HG03025 (cell line): ENCODE measurements around the gene GPR132.

Experiments used
- ATAC-seq: cut with Tn5 transposase; IDR thresholded peaks from one replicate; pipeline ENCODE4 v1.9.1; 2021; ENCODE audit warnings: mild to moderate bottlenecking, moderate library complexity; ENCODE audit not compliant: unreplicated experiment, low FRiP score

GPR132 gene

DNA sequence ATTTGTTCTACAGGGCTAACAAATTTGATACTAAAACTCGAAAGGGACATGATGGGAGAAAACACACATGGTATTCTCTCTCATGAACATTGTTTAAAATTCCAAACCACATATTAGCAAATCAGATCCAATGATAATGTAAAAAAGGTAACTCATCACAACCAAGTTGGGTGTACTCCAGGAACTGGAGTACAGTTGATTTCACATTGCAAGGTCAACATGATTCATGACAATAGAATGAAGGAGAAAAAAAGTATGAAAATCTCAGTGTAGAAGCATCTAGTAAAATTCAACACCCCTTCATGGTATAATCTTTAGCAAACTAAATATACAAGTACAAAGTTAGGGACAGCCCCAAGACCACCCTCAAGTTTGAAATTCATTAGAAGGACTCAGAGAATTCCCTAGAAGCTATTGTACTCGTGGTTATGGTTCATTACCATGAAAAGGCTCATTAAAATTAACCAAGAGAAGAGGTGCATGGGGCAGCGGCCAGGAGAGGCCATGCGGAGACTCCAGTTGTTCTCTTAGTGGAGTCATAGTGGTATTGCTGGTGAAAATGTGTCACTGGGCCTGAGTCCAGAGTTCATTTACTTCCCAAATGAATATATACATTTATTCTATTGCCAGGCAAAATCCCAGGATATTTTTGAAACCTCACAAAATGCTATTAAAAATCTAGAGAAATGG, 41.3 kb downstream of the GPR132 start:
- no peak for ATAC-seq

DNA sequence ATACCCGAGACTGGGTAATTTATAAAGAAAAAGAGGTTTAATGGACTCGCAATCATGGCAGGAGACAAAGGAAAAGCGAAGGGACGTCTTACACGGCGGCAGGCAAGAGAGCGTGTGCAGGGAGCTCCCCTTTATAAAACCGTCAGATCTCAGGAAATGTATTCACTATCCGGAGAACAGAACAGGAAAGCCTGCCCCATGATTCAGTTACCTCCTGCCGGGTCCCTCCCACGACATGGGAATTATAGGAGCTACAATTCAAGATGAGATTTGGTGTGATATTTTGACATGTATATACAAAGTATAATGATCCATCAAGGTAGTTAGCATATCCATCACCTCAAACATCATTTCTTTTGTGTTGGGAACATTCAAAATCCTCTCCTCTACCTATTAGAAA, 42.1 kb downstream of the GPR132 start:
- ATAC-seq, result no peak

DNA sequence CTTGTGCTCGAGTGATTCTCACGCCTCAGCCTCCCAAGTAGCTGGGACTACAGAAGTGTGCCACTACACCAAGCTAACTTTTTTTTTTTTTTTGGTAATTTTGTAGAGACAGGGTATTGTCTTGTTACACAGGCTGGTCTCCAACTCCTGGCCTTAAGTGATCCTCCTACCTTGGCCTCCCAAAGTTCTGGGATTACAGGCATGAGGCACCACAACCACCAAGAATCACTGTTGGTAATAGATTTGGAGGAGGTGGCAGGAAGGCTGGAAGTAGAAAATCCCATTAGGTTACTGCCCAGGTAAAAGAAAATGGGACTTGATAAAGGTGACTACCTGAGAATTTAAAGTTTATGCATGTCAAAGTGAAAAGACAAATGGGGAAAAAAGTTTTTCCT, 43.0 kb downstream of the GPR132 start:
- no peak for ATAC-seq

DNA sequence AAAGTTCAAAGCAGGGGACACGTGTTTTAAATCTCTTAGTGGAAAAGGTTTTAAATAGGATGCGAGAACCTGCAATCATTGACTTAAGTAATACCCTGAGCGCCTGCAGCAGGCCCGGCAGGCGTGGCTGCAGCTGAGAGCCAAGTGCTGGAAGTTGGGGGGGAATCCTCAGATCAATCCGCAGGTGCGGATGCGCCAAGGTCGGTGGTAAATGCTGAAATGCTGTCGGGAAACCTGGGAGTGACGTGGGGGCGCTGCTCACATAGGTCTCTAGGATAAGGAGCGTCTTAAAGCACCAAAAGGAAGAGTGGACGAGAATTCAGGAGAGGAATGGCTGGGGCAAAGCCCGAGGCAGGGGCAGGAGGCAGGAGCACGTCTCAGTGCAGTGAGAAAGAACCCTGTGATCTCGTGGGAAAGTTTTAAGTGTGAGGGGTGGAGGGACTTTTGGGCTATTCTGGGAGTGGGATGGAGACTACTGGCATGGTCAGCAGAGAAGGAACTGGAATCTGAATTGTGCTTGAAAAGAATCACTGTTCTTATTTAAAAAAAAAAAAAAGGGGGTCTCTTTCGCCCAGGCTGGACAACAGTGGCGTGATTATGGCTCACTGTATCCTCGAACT, 43.5 kb downstream of the GPR132 start:
- no peak for ATAC-seq

DNA sequence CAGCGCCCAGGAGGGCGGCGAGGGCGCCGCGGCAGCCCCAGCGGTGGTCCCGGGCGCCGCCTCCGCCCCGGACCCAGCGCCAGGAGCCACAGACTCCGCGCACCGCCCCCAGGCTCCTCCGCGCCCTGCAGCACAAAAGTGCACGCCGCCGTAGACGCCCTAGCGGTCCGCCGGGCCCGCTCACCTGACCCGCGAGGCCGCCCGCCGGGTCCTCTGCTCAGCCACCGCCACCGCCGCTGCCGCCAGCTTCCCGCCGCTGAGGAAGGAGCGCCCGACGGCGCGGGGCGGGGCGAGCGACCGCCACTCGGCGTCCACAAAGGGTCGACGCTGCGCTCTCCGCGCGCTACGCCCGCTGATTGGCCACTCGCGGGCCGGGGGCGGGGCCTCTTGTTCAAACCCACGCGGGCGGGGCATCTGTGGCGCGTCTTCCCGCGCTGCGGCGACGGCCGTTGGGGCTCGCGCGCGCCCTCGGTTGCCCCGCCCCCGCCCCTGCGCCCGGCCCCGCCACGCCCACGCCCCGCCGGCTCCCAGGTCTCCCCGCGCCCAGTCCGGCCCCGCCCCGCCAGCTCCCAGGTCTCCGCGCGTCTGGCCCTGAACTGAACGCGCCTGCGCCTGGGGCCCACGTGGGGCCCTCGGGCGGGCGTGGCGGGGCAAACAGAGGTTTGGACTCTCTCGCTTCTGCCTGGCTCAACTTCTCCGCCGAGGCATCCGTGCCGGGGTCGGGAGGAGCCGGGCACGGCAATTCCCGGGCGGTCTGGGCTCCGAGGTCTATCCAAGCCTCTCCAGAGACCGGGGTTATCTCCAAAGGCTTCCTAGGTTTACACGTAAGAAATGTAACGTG, 44.2 kb downstream of the GPR132 start, which contains the start of gene CDCA4:
Gene CDCA4, minus strand, starts transcription at position 269 of the 841 bp plus-strand sequence. CDS start 9,154 bp downstream, outside the sequence.
- peak; percentile 74 for ATAC-seq

DNA sequence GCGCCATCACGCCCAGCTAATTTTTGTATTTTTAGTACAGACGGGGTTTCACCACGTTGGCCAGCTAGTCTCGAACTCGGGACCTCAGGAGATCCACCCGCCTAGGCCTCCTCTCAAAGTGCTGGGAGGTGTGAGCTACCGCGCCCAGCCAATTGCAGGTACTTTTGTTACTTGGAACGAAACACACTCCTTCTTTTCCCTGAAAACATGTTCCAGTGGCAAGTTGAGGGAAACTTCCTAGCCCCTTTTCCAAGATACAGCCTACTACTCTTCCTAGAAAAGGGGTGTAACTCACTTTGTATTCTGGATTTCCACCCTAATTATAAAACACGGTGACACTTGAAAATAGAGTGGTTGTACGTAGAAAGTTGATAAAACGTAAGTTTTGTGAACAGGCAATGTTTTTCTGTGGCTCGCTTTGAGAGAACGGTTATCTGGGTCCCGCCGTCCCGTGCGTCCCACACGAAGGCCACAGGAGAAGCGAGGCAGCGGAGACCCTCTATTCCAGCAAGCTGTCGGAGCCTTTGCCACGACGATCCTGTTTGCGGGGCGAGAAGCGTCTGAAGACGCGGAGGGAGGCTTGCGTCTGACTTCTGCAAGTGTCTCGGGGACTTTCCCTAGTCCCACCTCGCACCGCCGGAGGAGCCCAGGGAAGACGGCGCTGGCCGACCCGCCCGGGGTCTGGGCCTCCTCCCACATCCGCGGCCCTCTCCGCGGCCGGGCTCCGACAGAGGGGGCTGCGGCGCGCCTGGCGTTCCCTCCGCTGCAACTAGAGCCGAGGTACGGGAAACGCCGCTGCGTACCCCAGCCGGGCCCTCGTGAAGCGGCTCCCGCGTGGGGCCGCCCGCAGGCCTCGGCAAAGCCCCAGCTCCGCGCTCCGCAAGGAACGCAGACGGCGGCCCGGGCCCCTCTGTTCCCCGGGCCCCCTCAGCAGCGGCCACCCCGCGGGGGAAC, 45.1 kb downstream of the GPR132 start:
- peak; percentile 14 for ATAC-seq

DNA sequence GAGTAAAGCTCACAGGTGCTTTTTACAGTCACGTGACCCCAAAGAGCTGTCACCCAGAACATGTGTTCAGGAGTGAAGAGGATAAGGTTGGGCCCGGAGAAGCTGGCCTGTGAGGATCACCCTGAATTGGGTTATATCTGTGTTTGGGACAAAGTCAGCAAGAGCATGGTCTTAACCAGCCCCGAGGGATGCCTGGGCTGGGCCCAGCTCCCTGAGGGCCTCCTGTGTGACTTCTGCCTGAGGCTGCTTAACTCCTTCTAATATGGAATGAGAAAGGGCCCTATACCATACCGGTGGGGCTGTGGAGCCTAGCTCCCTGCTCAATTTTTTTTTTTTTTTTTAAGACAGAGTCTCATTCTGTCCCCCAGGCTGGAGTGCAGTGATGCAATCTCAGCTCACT, 46.8 kb downstream of the GPR132 start:
- no peak for ATAC-seq

DNA sequence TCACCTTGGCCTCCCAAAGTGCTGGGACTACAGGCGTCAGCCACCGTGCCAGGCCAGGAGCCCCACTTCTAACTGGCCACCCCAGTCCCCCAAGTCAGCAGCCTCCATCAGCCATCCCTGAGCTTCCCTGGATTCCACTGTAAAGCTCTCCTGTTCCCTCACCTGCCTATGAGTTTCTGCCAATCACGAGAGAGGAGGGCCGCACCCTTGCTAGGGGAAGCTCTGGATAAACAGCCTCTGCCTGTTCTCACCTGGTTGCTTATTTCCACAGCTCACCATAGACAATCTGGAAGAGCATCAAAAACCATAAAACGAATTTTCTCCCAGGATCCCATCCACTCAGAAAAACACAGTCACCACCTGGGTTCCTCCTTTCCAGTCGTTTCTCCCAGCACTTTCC, 49.3 kb downstream of the GPR132 start:
- no peak for ATAC-seq

DNA sequence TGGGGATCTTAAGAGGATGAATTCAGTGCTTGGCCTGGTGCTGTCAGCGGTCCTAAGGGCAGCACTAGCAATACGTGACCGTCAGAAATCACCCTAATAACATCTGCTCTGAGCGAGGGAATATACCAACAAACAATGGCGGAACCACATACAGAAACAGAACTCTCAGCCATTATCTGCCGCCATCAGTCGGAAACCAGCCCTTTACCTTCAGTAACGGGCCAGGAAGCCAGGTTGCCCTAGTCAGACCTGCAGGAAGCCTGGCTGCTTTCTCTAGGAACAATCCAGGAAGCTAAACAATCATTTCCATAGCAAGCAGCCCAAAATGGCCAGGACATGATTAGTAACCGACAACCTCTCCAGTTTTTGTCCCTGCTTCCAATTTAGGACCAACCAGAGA, 50.0 kb downstream of the GPR132 start:
- ATAC-seq, result no peak

DNA sequence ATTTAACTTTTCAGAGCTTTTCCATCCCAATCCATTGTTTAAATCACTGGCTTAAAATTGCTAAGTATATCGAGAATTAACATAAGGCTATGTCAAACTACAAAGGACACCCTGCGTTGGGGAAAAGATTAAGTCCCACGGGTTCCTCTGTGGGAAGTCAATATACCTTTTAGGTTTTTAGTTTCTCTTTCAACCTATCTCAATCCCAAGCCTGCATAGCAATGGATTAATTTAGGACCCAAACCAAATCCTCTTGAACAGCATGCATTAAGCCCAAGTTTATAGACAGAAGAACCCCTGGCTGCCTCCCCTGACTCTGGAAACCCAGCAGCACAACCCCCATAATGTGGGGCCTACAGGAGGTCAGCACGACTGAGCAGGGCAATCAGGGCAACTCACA, 50.6 kb downstream of the GPR132 start:
- ATAC-seq, result no peak

DNA sequence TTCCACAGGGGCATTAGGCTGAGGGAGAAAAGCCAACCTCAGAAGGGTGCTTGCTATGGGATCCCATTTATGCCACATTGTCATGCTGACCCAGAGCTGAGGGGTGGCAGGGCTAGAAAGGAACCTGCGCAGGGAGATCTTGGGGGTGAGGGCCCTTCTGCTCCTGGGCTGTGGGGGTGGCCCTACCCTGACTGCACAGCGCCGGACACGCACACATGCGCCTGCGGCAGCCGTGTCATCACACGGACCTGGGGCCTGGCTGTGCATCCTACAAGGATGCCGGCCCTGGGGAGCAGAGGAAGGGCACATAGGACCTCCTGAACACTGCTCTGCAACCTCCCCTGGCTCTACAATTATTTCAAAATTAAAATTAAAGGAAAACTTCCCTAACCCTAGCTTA, 51.2 kb downstream of the GPR132 start:
- no peak for ATAC-seq

DNA sequence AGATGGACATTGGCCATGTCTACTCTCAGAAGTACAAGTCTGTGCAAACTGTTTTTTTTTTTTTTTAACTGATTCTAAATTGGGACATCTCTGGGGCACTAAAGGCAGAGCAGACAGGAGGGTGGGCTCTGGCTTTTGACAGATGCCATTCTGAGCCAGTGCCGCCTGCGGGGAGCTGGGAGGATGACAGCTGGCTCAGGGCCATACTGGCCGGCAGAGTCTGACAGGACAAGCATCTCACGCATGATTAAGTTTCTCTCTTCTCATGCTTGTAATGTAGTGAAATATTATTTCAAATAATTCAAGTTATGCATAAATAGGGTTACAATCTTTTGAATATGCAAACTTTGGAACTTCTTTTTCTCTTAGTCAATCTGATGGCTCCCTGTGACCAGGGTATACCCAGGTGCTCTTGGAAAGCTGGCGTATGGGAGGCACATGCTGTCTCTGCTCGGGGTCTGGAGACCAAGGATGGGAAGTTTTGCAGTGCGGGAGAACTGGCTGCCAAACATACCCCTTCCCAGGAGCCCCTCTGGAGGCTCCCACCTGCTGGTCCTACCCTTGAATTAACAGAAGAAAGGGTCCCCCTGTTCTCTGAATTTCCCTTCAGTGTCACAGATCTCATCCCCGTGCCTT, 52.0 kb downstream of the GPR132 start:
- no peak for ATAC-seq

DNA sequence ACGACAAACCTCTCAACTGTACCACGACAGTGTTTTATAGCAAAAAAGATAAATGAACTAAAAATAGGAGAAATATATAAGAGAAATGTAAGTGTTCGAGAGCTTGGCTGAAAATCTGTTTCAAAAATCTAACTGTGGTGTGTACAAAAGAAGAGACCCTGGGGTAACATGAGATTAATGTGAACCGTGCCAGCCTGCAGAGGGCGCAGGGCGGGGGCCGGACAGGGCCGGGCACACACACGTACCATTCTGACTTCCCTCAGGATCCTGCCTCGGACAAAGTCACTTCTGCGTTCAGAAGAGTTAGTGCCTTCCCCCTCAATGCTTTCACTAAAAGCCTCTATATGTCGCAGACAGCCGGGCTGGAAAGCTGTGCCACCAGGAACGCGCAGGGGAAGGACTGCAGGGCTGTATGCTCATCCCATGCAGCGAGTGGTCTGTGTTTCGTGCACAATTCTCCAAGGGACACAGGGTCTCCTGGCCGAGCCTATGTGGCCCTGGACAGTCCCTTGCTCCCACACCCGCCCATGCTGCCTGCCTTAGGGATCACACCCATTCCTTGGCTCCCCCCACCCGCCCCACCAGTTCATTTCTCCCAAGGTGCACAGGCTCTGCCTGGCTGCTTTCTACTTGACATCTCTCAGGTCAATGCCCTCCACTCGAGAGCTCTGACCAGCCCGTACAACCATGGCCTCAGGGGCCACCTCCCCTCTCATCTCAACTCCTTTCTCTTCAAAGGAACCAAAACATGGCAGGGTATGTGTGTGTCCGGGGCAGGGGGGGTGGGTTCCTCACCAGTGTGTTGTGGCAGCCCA, 52.9 kb downstream of the GPR132 start:
- ATAC-seq, result no peak

DNA sequence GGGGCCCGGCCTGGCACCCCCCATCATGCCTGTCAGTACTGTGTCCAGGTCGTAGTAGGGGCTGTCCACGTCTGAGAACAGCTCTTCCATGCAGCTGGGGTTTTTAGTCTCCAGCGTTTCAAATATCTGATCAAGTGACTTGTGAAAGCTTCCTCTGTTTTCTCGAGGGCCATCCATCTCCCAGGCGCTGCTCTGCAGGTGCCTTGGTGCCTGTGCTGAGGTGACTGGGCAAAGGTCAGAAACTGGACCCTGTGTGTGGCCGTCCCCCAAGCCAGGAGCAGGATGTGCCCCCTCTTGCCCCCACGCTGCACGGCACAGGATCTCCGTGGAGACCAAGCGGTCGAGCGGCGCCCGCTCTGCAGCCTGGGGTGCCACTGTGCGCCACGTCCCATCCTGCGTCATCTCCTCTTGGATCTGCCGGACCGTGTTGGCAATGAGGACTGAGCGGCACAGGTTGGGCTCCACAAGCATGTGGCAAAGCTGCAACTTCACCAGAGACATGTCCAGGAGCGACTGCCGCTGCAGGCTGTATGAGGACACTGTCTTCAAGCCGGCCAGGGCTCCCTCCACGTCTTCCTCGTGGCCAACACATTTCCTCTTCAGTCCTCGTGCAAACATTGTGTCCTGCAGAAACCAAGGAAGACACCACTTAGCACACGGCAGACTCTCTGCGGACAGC, 53.8 kb downstream of the GPR132 start:
- no peak for ATAC-seq

DNA sequence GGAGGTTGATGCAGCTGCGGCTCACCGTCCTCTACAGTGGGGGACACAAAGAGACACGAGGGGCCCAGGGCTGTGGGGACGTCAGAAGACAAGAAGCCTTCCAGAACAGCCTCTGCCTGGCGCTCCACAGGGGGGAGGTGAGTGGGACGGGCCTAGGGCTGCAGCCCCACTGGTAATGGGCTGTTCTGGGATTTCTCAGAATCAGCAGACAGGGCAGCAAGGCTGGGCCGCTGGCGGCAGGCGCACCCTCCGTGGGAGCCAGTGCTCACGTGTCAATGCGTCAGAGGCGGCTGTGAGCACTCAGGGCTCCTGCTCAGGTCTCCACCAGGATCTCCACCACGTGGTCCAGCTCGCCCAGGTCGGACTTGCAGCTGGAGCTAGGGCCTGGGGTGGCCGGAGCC, 54.3 kb downstream of the GPR132 start:
- ATAC-seq, result no peak

DNA sequence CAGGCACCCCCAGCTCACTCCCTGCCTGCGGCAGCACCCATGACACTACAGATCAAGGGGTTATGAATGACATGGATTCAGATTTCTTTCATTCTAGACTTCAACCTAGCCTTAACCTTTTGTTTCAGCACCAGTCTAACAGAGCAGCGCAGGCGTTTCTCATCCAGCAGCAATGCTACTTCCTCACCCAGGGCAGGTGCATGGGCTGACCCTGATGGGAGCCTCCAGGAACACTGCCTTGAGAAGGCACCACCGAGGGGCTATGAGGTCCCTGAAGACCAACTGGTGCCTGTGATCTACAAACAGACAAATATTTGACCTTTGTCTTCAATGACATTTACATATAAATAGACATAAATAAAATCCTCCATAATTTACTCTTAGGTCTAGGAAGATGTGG, 55.1 kb downstream of the GPR132 start:
- no peak for ATAC-seq

DNA sequence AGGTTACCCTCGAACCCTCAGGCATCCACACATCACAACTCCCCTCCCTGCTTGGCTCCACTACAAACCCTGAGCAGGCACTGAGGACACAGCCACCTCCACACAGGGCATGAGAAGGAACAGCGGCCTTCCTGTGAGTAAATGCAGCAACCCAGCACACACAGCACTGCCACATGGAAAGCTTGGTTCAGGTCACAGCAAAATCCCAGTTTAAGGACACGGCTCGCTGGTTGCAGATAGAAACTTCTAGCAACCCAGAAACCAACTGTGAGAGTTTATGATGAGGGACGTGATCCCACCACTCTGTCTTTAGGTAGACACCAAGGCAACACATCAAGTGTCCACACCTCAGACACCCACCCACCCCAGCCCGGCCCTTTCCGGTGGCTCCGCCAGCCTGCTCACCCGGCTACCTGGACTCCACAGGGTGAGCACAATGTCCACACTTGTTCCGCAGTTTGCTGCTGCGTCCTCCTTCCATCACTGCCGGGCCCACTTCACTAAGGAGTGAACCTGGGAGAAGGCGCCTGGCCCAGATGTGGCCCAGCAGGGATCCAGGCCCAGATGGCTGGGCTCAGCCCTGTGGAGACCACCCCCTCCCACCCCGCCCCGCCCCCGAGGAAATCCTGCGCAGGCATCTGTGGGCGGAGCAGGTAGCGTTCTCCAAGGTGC, 57.5 kb downstream of the GPR132 start:
- no peak for ATAC-seq
